HG03439 (cell line): ENCODE measurements around the gene CEP55.
"Not testable (repeated sequence)": the region's sequence is repeated elsewhere in the genome, so short reads cannot be mapped to it uniquely, and the experiment has no call there.

Experiments
- ATAC-seq: cut with Tn5 transposase; IDR thresholded peaks from one replicate; pipeline ENCODE4 v1.9.1; 2021; ENCODE audit warnings: mild to moderate bottlenecking, moderate library complexity; ENCODE audit not compliant: unreplicated experiment

Gene CEP55

GRCh38 chr10:93505075-93505474 is 8.7 kb downstream of the CEP55 start:
- no peak for ATAC-seq

- ATAC-seq = no peak
Observed at GRCh38 chr10:93509816-93510215, 13.4 kb downstream of the CEP55 start.

DNA sequence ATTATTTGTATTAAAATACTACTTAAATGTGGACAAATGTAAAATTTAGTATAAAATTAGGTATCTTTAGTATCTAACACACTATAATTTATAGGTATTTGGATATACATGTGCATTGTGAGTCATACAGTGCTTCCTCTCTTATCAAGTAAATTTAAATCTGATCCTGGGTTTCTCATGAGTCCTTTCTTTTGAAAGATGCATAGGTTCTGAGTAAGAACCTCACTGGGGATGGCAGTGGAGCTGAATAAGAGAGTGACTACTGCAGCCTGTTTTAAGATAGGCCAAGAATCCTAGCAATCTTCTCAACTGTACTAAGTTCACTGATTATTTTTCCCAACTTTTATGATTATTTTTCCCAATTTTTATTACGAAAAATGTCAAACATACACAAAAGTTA is 16.2 kb downstream of the CEP55 start:
- no peak for ATAC-seq

DNA sequence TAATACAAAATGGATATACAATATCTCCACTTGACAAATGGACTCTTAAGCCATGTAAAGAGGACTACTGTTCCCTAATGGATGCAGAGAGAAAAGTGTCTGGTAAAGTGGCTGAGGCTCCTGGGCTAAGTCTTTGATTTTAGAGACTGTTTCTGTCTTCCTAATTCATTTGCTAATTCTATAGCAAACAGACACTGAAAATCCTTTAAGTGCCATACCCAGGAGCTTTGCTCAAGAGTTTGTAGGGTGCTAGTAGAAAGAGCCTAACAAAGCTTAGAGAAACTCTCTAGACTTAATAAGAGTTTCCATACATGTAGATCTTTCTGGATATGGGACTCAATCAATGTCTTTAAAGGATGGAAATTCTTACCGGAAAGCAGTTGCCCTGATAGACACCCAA is 16.7 kb downstream of the CEP55 start:
- ATAC-seq = no peak

DNA sequence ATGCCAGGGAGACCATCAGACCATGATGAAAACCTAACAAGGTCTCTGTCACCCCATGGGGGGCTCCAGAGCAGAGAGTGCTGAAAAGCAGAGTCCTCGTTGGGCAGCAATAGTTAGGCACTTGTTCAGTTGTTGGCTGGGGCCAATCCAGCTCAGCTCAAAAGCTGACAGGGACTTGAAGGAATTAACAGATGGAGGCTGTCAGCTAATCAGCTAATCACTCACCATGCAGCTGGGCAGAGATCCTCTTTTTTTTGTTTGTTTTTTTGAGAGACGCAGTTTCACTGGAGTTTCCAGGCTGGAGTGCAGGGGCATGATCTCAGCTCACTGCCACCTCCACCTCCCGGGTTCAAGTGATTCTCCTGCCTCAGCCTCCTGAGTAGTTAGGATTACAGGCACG is 18.1 kb downstream of the CEP55 start:
- ATAC-seq = no peak

- no peak for ATAC-seq
Observed at GRCh38 chr10:93515071-93516005, 18.9 kb downstream of the CEP55 start.

- ATAC-seq = no peak
Observed at GRCh38 chr10:93516006-93516380, 19.6 kb downstream of the CEP55 start.

- no peak for ATAC-seq
Observed at GRCh38 chr10:93518531-93518930, 22.1 kb downstream of the CEP55 start.

DNA sequence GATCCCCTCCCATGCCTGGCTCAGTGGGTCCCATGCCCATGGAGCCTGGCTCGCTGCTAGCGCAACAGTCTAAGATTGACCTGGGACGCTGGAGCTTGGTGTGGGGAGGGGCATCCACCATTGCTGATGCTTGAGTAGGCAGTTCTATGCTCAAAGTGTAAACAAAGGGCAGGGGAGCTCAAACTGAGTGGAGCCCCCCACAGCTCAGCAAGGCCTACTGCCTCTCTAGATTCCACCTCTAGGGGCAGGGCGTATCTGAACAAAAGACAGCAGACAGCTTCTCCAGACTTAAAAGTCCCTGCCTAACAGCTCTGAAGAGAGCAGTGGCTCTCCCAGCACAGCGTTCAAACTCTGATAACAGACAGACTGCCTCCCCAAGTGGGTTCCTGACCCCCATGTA is 38.9 kb downstream of the CEP55 start:
- ATAC-seq = no peak

GRCh38 chr10:93540871-93541270 is 44.5 kb downstream of the CEP55 start:
- ATAC-seq = not testable (repeated sequence)

GRCh38 chr10:93541402-93542357 is 45.3 kb downstream of the CEP55 start:
- peak; percentile 54 for ATAC-seq

DNA sequence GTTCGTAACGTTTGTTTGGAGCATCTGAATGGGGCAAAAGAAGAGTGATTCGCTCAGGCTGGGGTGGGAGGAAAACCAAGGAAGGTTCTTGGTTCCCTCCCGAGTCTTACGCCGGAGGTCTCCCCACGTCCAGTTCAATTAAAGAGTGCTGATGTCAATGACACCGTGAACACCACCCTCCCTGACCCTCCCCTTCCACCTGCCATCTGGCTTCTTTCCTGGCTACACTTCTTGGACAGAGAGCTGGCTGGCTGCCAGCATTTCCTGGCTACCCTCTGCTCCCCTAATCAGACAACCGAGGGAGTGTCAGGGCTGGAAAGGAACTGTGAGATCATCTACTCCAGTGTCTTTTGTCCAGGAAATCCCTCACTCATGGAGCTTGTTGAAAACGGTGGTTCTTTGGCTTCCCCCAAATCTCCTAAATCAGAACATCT is 46.0 kb downstream of the CEP55 start:
- no peak for ATAC-seq

- not testable (repeated sequence) for ATAC-seq
Observed at GRCh38 chr10:93546995-93547394, 50.6 kb downstream of the CEP55 start.

DNA sequence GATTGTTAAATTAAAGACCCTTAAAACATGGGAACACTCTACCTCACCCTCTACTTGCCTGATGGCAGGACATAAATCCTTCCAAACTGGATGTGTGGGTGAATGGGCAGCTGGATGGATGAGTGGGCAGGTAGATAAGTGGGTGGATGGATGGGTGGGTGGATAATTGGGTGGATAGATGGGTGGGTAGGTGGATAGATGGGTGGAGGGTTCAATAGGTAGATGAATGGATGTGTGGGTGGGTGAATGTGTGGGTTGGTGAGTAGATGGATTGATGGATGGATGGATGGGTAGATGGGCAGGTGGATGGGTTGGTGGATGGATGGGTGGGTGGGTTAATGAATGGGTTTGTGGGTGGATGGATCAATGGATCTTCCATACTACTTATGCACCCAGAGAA is 51.1 kb downstream of the CEP55 start:
- ATAC-seq = no peak

GRCh38 chr10:93548376-93549071 is 52.1 kb downstream of the CEP55 start:
- ATAC-seq = no peak

DNA sequence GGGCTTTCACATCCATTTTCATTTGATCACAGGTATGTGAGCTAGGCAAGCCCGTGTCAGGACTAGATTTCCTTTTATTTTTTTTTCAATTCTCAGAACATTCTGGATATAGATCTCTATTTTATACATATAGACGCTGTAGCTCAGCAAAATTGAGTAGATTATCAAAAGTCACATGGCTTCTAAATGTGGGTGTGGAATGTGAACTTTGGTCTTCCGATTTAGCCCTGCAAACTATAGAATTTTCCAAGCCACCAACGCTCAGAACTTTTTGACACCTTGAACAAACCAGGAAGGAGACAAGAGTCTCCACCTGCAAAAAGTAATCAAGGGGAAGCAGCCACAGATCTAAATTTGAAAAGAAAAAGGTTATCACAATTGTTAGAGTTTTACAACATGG is 54.2 kb downstream of the CEP55 start:
- no peak for ATAC-seq

- ATAC-seq = no peak
Observed at GRCh38 chr10:93552780-93553179, 56.4 kb downstream of the CEP55 start.

DNA sequence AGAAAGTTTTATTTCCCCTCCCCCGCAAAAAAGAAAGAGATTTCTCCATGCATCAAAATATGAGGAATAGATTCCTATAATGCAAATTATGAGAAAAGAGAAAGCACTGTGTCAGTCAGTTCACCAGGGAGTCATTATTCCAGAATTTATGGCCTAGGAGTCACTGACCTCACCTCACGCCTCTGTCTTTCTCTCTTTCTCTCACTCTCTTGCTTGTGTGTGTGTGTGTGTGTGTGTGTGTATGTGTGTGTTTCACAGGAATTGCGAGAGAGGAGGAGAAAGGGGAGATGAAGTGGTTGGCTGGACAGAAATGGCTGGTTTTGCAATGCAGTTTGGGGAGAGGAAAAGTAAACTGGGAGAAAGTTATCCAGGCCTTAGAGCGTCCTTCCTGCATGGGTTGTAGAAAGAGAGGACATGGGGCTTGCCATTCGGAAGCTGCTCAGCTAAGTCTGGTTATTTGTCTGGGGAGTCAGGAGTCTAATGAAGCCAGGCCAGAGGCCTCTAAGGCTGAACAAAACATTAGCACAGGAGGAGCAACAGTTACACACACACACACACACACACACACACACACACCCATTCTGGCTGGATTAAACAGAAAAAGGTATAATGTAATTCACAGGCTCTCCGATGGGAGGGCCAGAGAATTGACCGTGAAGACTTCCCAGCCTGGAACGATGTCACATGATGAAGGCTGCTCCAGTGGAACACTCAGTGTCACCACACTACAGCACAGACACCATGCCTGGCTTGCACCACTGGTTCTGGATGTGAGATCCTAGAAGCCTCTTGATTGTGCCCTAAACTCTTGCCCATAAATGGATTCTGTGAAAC is 57.3 kb downstream of the CEP55 start:
- no peak for ATAC-seq

DNA sequence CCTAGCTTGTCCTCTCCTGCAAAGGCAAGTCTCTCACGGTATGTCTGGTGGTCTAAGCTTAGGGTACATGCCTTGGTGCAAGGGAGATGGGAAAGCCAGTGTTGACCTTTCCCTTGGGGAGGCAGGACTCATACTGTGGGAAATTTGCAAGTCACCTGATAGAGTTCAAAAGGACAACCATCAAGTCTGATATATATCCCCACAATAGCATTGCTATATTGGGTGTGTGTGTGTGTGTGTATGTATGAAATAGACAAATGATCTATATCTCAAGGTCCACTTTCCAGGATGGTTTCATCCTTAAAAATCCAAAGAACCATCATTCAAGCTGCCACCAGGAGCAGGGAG is 57.9 kb downstream of the CEP55 start:
- ATAC-seq = no peak

DNA sequence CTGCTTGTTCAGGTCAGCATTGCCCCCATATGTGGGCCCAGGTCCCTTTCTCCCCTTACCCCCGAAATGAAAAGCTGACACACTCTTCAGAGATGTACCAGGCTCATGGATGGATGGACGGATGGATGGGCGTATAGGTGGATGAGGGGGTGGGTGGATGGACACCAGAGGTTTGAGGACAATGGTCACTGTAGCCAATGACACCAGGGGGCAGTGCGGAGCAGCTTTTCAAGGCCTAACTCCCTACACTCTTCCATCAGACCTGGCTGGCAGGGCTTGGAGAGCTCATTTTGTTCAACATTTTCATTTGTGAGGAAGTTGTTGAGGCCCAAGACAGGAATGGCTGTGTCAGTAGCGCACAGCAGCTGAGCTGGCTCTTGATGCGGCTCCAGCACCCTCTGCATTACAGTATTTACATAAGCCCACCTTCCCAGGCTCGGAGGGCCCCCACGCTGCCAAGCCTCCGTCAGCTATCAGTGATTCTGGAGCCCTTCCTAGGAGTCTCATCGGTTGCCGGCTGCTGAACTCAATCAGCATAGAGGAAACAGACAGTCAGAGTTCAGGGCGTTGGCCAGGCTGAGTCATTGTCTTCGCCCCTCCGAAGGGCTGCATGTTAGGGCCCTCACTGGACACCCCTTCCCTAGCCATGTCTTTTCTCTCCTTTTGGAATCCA is 58.5 kb downstream of the CEP55 start:
- no peak for ATAC-seq
